Stimulated activated CD8-positive, alpha-beta memory T cell treated with anti-CD3 and anti-CD28 coated beads, Interleukin-4, amount 100 ng/mL, for 48 hours (primary cell): Measurements from ENCODE around the gene ACTRT1.

ENCODE experiments used
- DNase-seq: peaks from one replicate; pipeline ENCODE4 v3.0.0-alpha.2; 2020

ACTRT1 gene

GRCh38 chrX:128052303-128052702 lies at the start of gene ACTRT1:
TSS of gene ACTRT1 (minus strand) at chrX:128052403. CDS start at chrX:128052206, 197 bp downstream.
- DNase-seq: no peak

DNA sequence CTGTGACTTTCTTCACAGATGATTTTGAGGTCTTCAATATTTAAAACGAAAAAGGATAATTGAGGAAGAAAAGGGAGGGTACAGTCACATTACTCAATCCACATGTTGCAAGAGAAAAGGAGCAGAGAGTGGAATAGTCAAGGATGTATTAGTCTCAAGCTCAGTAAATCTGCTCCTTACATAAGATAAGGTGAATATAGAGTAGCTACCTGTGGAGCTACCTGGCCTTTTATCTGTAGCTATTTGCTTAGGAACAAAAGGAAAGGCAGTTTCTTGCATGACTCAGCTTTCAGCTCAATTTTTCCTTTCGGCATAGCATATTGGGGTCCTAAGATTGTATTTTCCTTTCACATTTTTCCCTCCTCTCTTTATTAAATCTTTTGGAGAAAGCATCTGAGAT lies 26.3 kb upstream of the ACTRT1 start:
- DNase-seq: no peak

DNA sequence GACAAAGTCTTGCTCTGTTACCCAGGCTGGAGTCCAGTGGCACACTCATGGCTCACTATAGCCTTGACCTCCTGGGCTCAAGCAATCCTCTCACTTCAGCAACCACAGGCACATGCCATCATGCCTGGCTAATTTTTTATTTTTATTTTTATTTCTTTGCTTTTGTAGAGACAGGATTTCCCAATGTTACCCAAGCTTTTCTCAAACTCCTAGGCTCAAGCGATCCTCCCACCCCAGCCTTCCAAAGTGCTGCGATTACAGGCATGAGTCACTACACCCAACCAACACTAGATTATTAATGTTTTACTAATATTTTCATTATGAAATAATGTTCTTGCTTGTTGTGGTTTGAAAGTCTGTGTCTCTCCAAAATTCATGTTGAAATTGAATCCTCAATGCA lies 5.2 kb upstream of the ACTRT1 start:
- no peak for DNase-seq

GRCh38 chrX:128051526-128051925 lies 677 bp downstream of the ACTRT1 start:
- DNase-seq: no peak

DNA sequence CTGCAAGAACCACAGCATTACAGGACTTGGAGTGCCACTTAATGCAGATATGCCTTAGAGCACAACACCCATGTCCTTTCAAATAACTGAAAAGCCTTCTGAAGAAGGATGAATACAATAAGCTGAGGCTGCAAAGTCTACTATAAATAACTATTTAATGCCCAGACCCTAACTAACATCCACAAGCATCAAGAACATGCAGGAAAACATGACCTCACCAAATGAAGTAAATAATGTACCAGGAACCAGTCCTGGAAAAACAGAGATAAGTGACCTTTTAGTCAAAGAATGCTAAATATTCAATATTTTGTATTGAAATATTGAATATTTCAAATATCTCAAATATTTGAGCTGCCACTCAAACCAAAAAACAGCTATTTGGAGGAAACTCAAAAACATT lies 16.9 kb downstream of the ACTRT1 start:
- DNase-seq: no peak

- DNase-seq: no peak
Observed at GRCh38 chrX:128021566-128021965, 30.6 kb downstream of the ACTRT1 start.

DNA sequence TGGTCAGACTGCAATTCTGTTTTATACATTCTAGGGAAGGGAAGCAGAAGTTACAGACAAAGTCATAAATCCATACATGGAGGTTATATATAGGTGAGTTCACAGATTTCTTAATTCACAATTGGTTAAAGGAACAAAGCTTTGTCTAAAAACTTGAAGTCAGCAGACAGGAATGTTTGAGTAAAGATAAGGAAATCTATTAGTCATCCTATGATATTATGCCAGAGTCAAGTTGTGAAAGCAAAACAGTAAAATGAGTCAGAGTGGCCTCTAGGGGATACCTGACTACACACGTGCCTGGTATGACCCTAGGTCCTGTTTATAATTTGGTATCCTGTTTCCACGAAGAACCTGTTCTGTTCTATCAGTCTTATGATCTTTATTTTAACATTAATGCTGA lies 31.5 kb downstream of the ACTRT1 start:
- no peak for DNase-seq

DNA sequence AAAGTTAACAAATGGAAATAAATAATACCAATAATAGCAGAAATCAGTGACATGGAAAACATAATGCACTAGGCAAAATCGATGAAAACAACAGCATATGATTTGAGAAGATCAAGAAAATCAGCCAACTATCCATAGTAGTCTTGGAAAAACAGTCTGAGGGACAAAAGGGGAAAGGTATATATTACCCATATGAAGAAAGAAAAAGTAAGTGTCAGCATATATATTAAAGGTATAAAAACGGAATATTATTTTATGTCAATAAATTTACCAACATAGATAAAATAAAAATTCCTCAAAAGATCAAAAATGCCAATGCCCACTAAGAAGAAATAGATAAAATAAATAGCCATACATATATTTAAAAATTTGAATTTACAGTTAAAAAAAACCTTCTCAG lies 33.0 kb downstream of the ACTRT1 start:
- DNase-seq: no peak

- DNase-seq: no peak
Observed at GRCh38 chrX:128012015-128012414, 40.2 kb downstream of the ACTRT1 start.

- DNase-seq: no peak
Observed at GRCh38 chrX:128007882-128008281, 44.3 kb downstream of the ACTRT1 start.
